B cell (primary cell): ENCODE data around the gene ACTN1. TPM values are rescaled to one million over a fixed set of nuclear protein-coding genes. Genes with fewer than 3 reads are reported as not detected.

Experiments
- ATAC-seq: fragments of 200-7000 bp; cut with Tn5 transposase; one replicate; pipeline ENCODE4 v1.10.0; 2021; ENCODE audit warnings: low read depth, mild to moderate bottlenecking, moderate number of reproducible peaks, moderate library complexity
- CTCF ChIA-PET: fragments of 350-600 bp; sonication (Branson Sonifier 250); formaldehyde crosslinking; loops from one replicate; lab custom pipeline; 2021; ENCODE audit warnings: antibody characterized with exemption, inconsistent platforms; lab: Charles Lee
- POLR2A ChIA-PET: fragments of 350-600 bp; sonication (Branson Sonifier 250); formaldehyde crosslinking; loops from one replicate; lab custom pipeline; 2021; ENCODE audit warnings: antibody characterized with exemption; lab: Charles Lee
- DNase-seq: peaks from one replicate; pipeline ENCODE4 v3.0.0; 2013
- H2AFZ ChIP-seq: 2 replicates; pipeline ENCODE4 v1.6.1; 2012; ENCODE audit warnings: mild to moderate bottlenecking, low read depth, low read length; ENCODE audit not compliant: insufficient read depth, poor library complexity, severe bottlenecking
- H3K27ac ChIP-seq, 2 donors: 1 replicate in 1 of 2; 2 replicates in 1 of 2; pipeline ENCODE4 v1.5.1; 2012 to 2013; ENCODE audit warnings: low read length in 2 of 2, mild to moderate bottlenecking in 2 of 2, moderate library complexity in 1 of 2
- H3K27me3 ChIP-seq, 4 experiments: fragments of 200-600 bp in 1 of 4; sonication (generic) in 1 of 4; replicated peaks in 1 of 4; 1 replicate in 2 of 4; 2 replicates in 2 of 4; pipeline versions ENCODE4 v1.6.1 to v1.7.0; 2013 to 2016; ENCODE audit warnings: low read length in 3 of 4, mild to moderate bottlenecking in 2 of 4, mixed read lengths in 1 of 4, moderate library complexity in 1 of 4; ENCODE audit not compliant: insufficient read depth in 4 of 4, control insufficient read depth in 3 of 4; ENCODE audit errors: control extremely low read depth in 1 of 4
- H3K36me3 ChIP-seq, 2 experiments: replicated peaks in 1 of 2; 1 replicate in 1 of 2; 2 replicates in 1 of 2; pipeline versions ENCODE4 v1.6.1 to v1.7.1; 2013; ENCODE audit warnings: low read length in 1 of 2; ENCODE audit not compliant: insufficient read depth in 2 of 2, control insufficient read depth in 1 of 2; ENCODE audit errors: control extremely low read depth in 1 of 2, extremely low read depth in 1 of 2
- H3K4me1 ChIP-seq, 2 donors: fragments of 200-600 bp in 1 of 2; sonication (generic) in 1 of 2; 1 replicate in 1 of 2; 2 replicates in 1 of 2; pipeline versions ENCODE4 v1.5.1 to v1.6.1; 2013 to 2017; ENCODE audit warnings: low read length in 2 of 2; ENCODE audit not compliant: control insufficient read depth in 2 of 2, insufficient read depth in 2 of 2
- H3K4me2 ChIP-seq: replicated peaks from 2 replicates; pipeline ENCODE3; 2012; ENCODE audit warnings: mild to moderate bottlenecking, low read depth, low read length; ENCODE audit not compliant: poor library complexity, severe bottlenecking
- H3K4me3 ChIP-seq, 5 experiments: fragments of 200-600 bp in 1 of 5; sonication (generic) in 1 of 5; 1 replicate in 3 of 5; 2 replicates in 2 of 5; pipeline versions ENCODE4 v1.5.1 to v1.7.0; 2011 to 2016; ENCODE audit warnings: low read length in 4 of 5, mild to moderate bottlenecking in 4 of 5, low read depth in 2 of 5, control low read depth in 1 of 5, moderate library complexity in 1 of 5; ENCODE audit not compliant: insufficient read depth in 1 of 5; ENCODE audit errors: control extremely low read depth in 1 of 5, extremely low read depth in 1 of 5
- H3K79me2 ChIP-seq: fragments of 200-600 bp; sonication (generic); one replicate; pipeline ENCODE4 v1.6.0; 2016; ENCODE audit warnings: low read length; ENCODE audit not compliant: control insufficient read depth, insufficient read depth
- H3K9ac ChIP-seq: fragments of 200-600 bp; sonication (generic); 2 replicates; pipeline ENCODE4 v1.6.1; 2017; ENCODE audit warnings: mild to moderate bottlenecking, low read length, moderate library complexity
- H3K9me3 ChIP-seq, 3 donors: one replicate each; pipeline versions ENCODE4 v1.6.1 to v1.7.1; 2013; ENCODE audit warnings: low read length in 2 of 3; ENCODE audit not compliant: control insufficient read depth in 2 of 3, insufficient read depth in 1 of 3; ENCODE audit errors: control extremely low read depth in 1 of 3
- H4K20me1 ChIP-seq: 2 replicates; pipeline ENCODE4 v1.6.0; 2012; ENCODE audit warnings: mild to moderate bottlenecking, low read length; ENCODE audit not compliant: insufficient read depth, control insufficient read depth, poor library complexity, severe bottlenecking
- H3K27ac Mint-ChIP-seq: one replicate; pipeline ENCODE4 v1.8.0; 2021; ENCODE audit warnings: mixed read lengths
- H3K27me3 Mint-ChIP-seq: one replicate; pipeline ENCODE4 v1.8.0; 2021; ENCODE audit warnings: mixed read lengths
- H3K4me1 Mint-ChIP-seq: one replicate; pipeline ENCODE4 v1.8.0; 2021; ENCODE audit warnings: mixed read lengths
- H3K4me3 Mint-ChIP-seq: one replicate; pipeline ENCODE4 v1.8.0; 2021; ENCODE audit warnings: mixed read lengths
- H3K9me3 Mint-ChIP-seq: one replicate; pipeline ENCODE4 v1.8.0; 2022; ENCODE audit warnings: mixed read lengths; ENCODE audit not compliant: insufficient read depth
- CTCF ChIP-seq: fragments of 200-600 bp; IDR thresholded peaks from one replicate; pipeline ENCODE4 v1.8.0; 2022; ENCODE audit warnings: antibody characterized with exemption, mild to moderate bottlenecking
- EZH2 ChIP-seq: IDR thresholded peaks from 2 replicates; pipeline ENCODE4 v1.6.1; 2012; ENCODE audit warnings: borderline replicate concordance, low read depth, mild to moderate bottlenecking, moderate library complexity, low read length; ENCODE audit not compliant: insufficient read depth, poor library complexity, severe bottlenecking
- WGBS: methylation state at CpG from one replicate; pipeline ENCODE4 v1.1.5; 2013; ENCODE audit warnings: missing lambda C conversion rate; ENCODE audit not compliant: insufficient coverage; 5-methylcytosine and 5-hydroxymethylcytosine counted together
- intact Hi-C: fragments of 100-400 bp; cut with micrococcal nuclease; formaldehyde crosslinking; loops from one replicate; pipeline ENCODE4 v1.10.0; 2022
- polyA plus RNA-seq: library from polyadenylated mRNA; depleted of rRNA; stranded (reverse); fragments of >200 nt; gene quantifications from 2 replicates; pipeline ENCODE4 v1.2.3, GENCODE V29; 2012
- total RNA-seq, 2 donors: library from RNA; stranded (reverse); fragments of 120-200 nt in 1 of 2; gene quantifications; 1 replicate in 1 of 2; 2 replicates in 1 of 2; pipeline versions ENCODE4 v1.2.3 to v1.2.4, GENCODE V29; 2013 to 2022

The ACTN1 gene
- total and polyA plus RNA-seq, 2 donors (not counting 1 experiment from before 2014, with no cell fraction given): 0.74 to 0.89 TPM

GRCh38 chr14:68934066-68934465 is 45.0 kb downstream of the ACTN1 start:
- Histone ChIP-seq H3K9ac (no peak overlapping the region), H4K20me1 (no peaks in the 10 kb centered on the region), H3K27ac (no peak overlapping the region), H2AFZ (no peak overlapping the region), H3K36me3 (no peaks in the 10 kb centered on the region), H3K9me3 (no peaks in the 10 kb centered on the region), H3K4me2 (no peak overlapping the region), H3K4me1 (no peaks in the 10 kb centered on the region), H3K79me2 (no peaks in the 10 kb centered on the region), H3K4me3 (no peak overlapping the region), H3K27me3 (peaks cover 0 to 2% (median 0%) of the 10 kb centered on the region in 4 experiments)
- Mint-ChIP-seq H3K4me1 (no peaks in the 10 kb centered on the region), H3K27ac (no peak overlapping the region), H3K4me3 (no peak overlapping the region), H3K27me3 (peaks cover 13% of the 10 kb centered on the region), H3K9me3 (no peaks in the 10 kb centered on the region)
- ATAC-seq (no peak), DNase-seq (no peak)
- intact Hi-C loops: no loop called here
- no peak for TF ChIP-seq EZH2
- no peak for TF ChIP-seq CTCF
- CTCF ChIA-PET: no interaction called here
- WGBS: 95% methylated on average over 9 of the region's 9 CpGs
- POLR2A ChIA-PET: no interaction called here

GRCh38 chr14:68932686-68933085 is 46.4 kb downstream of the ACTN1 start:
- H3K4me2 ChIP-seq: no peak overlapping the region

More at GRCh38 chr14:68932686-68933085, 46.4 kb downstream of the ACTN1 start:
- Mint-ChIP-seq H3K9me3 (no peaks in the 10 kb centered on the region), H3K27ac (no peak overlapping the region), H3K4me3 (no peak overlapping the region), H3K4me1 (no peaks in the 10 kb centered on the region), H3K27me3 (peaks cover 23% of the 10 kb centered on the region)
- Histone ChIP-seq H3K4me3 (no peak overlapping the region), H3K27me3 (peaks cover 0 to 6% (median 0%) of the 10 kb centered on the region in 4 experiments), H4K20me1 (no peaks in the 10 kb centered on the region), H3K27ac (no peak overlapping the region), H3K4me1 (no peaks in the 10 kb centered on the region), H3K79me2 (no peaks in the 10 kb centered on the region), H2AFZ (no peak overlapping the region), H3K36me3 (no peaks in the 10 kb centered on the region), H3K9me3 (no peaks in the 10 kb centered on the region), H3K9ac (no peak overlapping the region)
- ChIA-PET CTCF (no interaction called here), POLR2A (no interaction called here)
- no peak for DNase-seq
- TF ChIP-seq CTCF (no peak), EZH2 (no peak)
- intact Hi-C loops: no loop called here
- ATAC-seq: no peak
- 92% methylated on average over 1 of the region's 5 CpGs for whole genome bisulfite sequencing
